Skin epidermis (tissue), 12 donors: ENCODE results near the gene MGP.
A peak's percentile ranks its signal among the peaks of the same experiment; 100 is the strongest.

Experiments
- H3K27ac ChIP-seq, 21 experiments: fragments of 200-600 bp; sonication (generic) in 11 of 21; one replicate each; pipeline ENCODE4 v1.5.0; 2020; ENCODE audit warnings: mild to moderate bottlenecking in 3 of 21, inconsistent platforms in 2 of 21, moderate library complexity in 2 of 21
- H3K4me3 ChIP-seq, 7 experiments: fragments of 200-600 bp; sonication (generic) in 2 of 7; one replicate each; pipeline ENCODE4 v1.5.0; 2020; ENCODE audit warnings: inconsistent platforms in 2 of 7, mild to moderate bottlenecking in 2 of 7, moderate library complexity in 1 of 7

Gene MGP

DNA sequence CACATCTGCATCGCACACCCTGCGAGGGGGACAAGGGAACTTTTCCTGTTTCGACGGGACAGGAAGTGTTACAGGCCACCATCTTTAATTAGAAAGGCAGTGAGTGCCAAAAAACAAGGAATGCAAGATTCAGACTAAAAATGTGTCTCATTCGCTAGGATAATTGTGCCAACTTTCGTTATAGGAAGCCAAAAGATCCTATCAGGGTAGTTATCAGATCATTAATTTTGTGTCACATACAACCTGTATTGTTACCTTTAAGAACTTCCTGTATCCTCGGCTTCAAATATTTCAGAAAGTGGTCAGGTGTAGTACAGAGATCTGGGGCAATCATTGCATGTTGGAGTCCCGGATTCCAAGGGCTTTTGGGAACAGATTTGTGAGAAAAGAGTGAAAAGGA lies 19.2 kb upstream of the MGP start:
- Histone ChIP-seq H3K27ac (peak overlapping the region in 15 of 21 experiments; percentile 13 to 76 (median 56)), H3K4me3 (no peak overlapping the region)

GRCh38 chr12:14903386-14904098 lies 17.9 kb upstream of the MGP start:
- Histone ChIP-seq H3K4me3 (no peak overlapping the region), H3K27ac (peak overlapping the region in 4 of 21 experiments; percentile 25 to 76 (median 56))

GRCh38 chr12:14902465-14902864 lies 16.8 kb upstream of the MGP start:
- Histone ChIP-seq H3K27ac (peak overlapping the region in 2 of 21 experiments; percentile 16 to 76), H3K4me3 (no peak overlapping the region)

GRCh38 chr12:14901228-14901562 lies 15.5 kb upstream of the MGP start:
- peak overlapping the region in 5 of 21 experiments; percentile 1 to 70 (median 7) for H3K27ac ChIP-seq
- no peak overlapping the region for H3K4me3 ChIP-seq

DNA sequence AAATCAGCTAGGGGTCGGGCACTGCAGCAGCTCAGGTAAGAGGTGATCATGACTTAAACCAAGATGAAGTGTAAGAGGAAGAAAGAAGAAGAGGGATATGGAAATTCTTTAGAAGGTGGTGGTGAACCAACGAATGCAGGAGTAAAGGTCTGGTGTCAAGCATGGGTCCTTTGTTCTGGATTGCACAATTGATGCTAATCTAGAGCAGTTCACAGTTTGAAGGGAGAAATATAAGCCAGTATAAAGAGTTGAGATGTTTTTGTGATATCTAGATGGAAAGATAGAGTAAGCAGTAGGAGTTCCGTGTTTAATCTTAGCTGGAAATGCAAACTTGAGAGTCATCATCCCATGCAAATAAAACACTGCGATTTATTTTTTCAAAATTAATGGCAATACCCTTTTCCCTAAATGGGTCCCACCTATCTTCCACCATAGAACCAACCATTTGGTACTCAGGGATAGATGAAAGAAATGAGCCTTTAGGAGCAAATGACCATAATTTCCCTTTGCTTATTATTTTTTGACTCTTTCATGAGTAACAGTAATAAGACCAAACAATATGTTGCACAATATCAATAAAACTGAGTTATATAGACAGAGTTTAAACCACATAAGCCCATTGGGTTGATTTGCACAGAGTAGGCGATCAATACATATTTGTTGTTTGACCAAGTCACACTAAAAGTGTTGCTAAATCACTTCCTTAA lies 15.0 kb upstream of the MGP start:
- Histone ChIP-seq H3K27ac (peak overlapping the region in 3 of 21 experiments; percentile 7 to 70 (median 25)), H3K4me3 (no peak overlapping the region)

GRCh38 chr12:14896521-14897169 lies 11.0 kb upstream of the MGP start:
- peak overlapping the region in 4 of 21 experiments; percentile 6 to 42 (median 28) for H3K27ac ChIP-seq

GRCh38 chr12:14893506-14894250 lies 8.0 kb upstream of the MGP start:
- H3K27ac ChIP-seq: peak overlapping the region in 11 of 21 experiments; percentile 10 to 71 (median 55)
- H3K4me3 ChIP-seq: no peak overlapping the region

More at GRCh38 chr12:14896521-14897169, 11.0 kb upstream of the MGP start:
- H3K4me3 ChIP-seq: no peak overlapping the region

GRCh38 chr12:14892726-14893505 lies 7.3 kb upstream of the MGP start:
- Histone ChIP-seq H3K27ac (peak overlapping the region in 10 of 21 experiments; percentile 10 to 69 (median 41)), H3K4me3 (no peak overlapping the region)

DNA sequence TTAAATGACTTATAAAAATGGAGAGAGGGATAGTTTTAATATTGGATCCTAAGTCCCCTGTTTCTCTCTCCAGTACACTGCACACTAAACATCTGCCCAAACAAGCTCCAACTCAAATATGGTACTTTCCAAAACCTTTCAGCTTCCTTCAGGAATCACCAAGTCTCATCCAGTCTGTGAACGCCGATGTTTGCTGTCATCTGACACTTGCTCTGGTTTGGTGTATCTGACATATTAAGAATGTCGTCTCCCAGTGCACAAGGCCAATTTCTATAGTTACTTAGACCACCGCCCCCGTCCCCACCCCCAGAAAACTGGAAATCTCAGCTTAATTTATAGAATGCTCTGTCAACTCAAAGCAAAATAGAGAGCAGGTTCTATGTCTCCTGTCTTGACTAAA lies 5.0 kb upstream of the MGP start:
- no peak overlapping the region for H3K4me3 ChIP-seq
- no peak overlapping the region for H3K27ac ChIP-seq

DNA sequence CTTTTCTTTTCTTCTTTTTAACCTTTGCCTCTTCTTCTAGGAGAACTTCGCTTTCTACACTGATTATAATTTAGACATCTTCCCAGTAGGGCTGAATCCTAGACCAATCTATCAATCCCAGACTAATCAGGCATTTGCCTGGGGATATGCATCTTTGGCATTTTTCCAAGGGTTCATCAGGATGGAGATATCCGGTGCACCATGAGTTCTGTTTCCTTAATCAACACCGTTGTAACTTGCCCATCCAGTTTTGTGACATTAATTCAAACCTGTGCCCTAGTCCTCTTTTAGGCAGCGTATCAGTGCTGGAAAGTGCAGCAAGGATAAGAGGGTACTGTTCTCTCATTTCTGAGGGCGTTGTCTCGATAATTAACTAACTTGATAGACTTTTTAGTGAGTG lies 617 bp upstream of the MGP start:
- no peak overlapping the region for H3K4me3 ChIP-seq
- H3K27ac ChIP-seq: peak overlapping the region in 10 of 21 experiments; percentile 5 to 74 (median 48)

DNA sequence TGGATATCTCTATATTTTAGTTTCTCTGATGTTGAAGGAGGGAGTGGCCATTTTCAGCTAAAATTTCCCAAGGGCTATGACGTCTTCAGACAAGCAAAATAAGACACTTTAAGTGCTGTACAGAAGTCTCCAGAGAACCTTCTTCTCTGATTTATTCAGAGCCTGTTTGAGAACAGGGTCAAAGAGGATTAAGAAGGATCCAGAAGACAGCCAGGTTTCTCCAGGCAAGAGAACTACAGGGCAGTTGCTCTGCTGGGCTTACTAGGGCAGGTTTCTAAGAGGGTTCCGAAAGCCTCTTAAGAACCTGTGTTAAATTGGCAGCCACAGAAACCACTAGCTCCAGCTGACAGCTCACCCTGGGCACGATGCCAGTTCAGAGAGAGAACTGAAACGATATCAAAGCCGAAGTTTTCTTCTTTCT lies 1.2 kb downstream of the MGP start:
- peak overlapping the region in 10 of 21 experiments; percentile 18 to 74 (median 48) for H3K27ac ChIP-seq
- peak overlapping the region in 3 of 7 experiments; percentile 12 to 36 (median 19) for H3K4me3 ChIP-seq

- H3K27ac ChIP-seq: peak overlapping the region in 8 of 21 experiments; percentile 8 to 74 (median 48)
- H3K4me3 ChIP-seq: peak overlapping the region in 3 of 7 experiments; percentile 12 to 36 (median 19)
These were observed 2.0 kb downstream of the MGP start for GRCh38 chr12:14883686-14884085.

GRCh38 chr12:14880890-14881453 lies 4.7 kb downstream of the MGP start:
- Histone ChIP-seq H3K27ac (no peak overlapping the region), H3K4me3 (no peak overlapping the region)

DNA sequence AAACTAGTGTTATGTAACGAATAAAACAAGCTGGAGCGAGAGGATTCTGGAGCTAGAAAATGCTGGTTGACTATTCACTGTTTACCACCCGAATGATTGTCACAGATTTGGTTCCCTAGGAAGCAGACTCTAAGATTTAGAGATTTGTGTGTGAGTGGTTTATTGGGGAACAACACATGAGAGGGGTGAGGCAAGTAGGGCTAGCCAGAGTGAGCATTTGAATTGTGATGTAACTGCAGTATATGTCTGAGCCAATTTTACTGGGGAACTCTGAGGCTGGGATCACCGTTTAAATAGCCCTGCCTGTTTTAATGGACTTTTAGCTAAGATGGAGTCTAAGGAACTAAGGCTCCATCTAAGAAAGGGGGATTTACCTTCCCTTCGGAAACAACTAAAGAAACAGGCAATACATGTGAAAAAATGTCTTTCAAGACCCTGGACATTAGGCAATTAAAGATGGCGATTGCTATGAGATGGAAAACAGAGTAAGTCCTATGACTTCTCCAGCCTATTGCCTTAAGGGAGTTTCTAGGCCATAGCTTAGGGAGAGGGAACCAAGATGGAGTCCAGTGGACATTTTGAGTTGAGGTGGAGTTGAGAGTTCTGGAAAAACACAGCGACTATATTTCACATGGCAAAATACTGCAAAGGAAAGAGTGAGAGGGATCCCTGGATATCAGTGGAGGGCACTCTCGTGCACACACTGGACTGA lies 6.3 kb downstream of the MGP start:
- Histone ChIP-seq H3K27ac (peak overlapping the region in 1 of 21 experiments; percentile 12), H3K4me3 (no peak overlapping the region)

- H3K27ac ChIP-seq: no peak overlapping the region
These were observed 7.2 kb downstream of the MGP start for GRCh38 chr12:14878488-14878887.

GRCh38 chr12:14876833-14877232 lies 8.8 kb downstream of the MGP start:
- Histone ChIP-seq H3K4me3 (no peak overlapping the region), H3K27ac (no peak overlapping the region)

More at GRCh38 chr12:14878488-14878887, 7.2 kb downstream of the MGP start:
- no peak overlapping the region for H3K4me3 ChIP-seq

- Histone ChIP-seq H3K27ac (no peak overlapping the region), H3K4me3 (no peak overlapping the region)
These were observed 10.8 kb downstream of the MGP start for GRCh38 chr12:14874882-14875281.
